HepG2 (cell line): ENCODE measurements around the gene UGGT1. TPM values are rescaled to one million over a fixed set of nuclear protein-coding genes. Genes with fewer than 3 reads are reported as not detected.

ENCODE experiments used
- E2F5 ChIP-seq: sonication (generic); formaldehyde crosslinking; conservative IDR thresholded peaks from 2 replicates; pipeline ENCODE4 v1.4.0; 2020; ENCODE audit warnings: missing genetic modification reagents
- FOXC1 ChIP-seq: sonication (generic); formaldehyde crosslinking; IDR thresholded peaks from 2 replicates; pipeline ENCODE4 v1.8.0; 2022; ENCODE audit warnings: mild to moderate bottlenecking, missing genetic modification reagents, borderline replicate concordance
- HMGXB3 ChIP-seq: sonication (generic); formaldehyde crosslinking; IDR thresholded peaks from 2 replicates; pipeline ENCODE4 v1.4.0; 2020; ENCODE audit warnings: missing genetic modification reagents, borderline replicate concordance
- HOXA9 ChIP-seq: sonication (generic); formaldehyde crosslinking; IDR thresholded peaks from 2 replicates; pipeline ENCODE4 v1.8.1; 2022; ENCODE audit warnings: missing genetic modification reagents, mild to moderate bottlenecking, moderate library complexity, borderline replicate concordance
- ISX ChIP-seq: sonication (generic); formaldehyde crosslinking; conservative IDR thresholded peaks from 2 replicates; pipeline ENCODE4 v1.5.0; 2020; ENCODE audit warnings: missing genetic modification reagents
- JARID2 ChIP-seq: sonication (generic); formaldehyde crosslinking; IDR thresholded peaks from 2 replicates; pipeline ENCODE4 v1.8.1; 2023; ENCODE audit warnings: missing genetic modification reagents, inconsistent platforms; ENCODE audit not compliant: insufficient replicate concordance
- MED1 ChIP-seq: sonication (generic); formaldehyde crosslinking; IDR thresholded peaks from 2 replicates; pipeline ENCODE4 v1.4.0; 2020; ENCODE audit warnings: missing genetic modification reagents
- NFE2L1 ChIP-seq: sonication (generic); formaldehyde crosslinking; IDR thresholded peaks from 2 replicates; pipeline ENCODE4 v1.4.0; 2020; ENCODE audit warnings: missing genetic modification reagents, mild to moderate bottlenecking, borderline replicate concordance
- U2AF1 ChIP-seq: fragments of 200-400 bp; formaldehyde crosslinking; optimal IDR thresholded peaks from 2 replicates; pipeline ENCODE3; 2017; ENCODE audit warnings: mild to moderate bottlenecking, low read depth, low read length
- ZBTB7B ChIP-seq: sonication (generic); formaldehyde crosslinking; IDR thresholded peaks from 2 replicates; pipeline ENCODE4 v1.4.0; 2020; ENCODE audit warnings: missing genetic modification reagents
- ZNF10 ChIP-seq: sonication (generic); formaldehyde crosslinking; IDR thresholded peaks from 2 replicates; pipeline ENCODE4 v1.4.0; 2020; ENCODE audit warnings: mild to moderate bottlenecking, low read depth, missing genetic modification reagents, borderline replicate concordance
- ZNF12 ChIP-seq: sonication (generic); formaldehyde crosslinking; IDR thresholded peaks from 2 replicates; pipeline ENCODE4 v1.5.0; 2020; ENCODE audit warnings: missing genetic modification reagents
- ZNF20 ChIP-seq: sonication (generic); formaldehyde crosslinking; IDR thresholded peaks from 2 replicates; pipeline ENCODE4 v1.4.0; 2020; ENCODE audit warnings: mild to moderate bottlenecking, moderate library complexity, missing genetic modification reagents
- ZNF318 ChIP-seq: sonication (generic); formaldehyde crosslinking; IDR thresholded peaks from 2 replicates; pipeline ENCODE4 v1.4.0; 2020; ENCODE audit warnings: mild to moderate bottlenecking, missing genetic modification reagents
- ZNF660 ChIP-seq: sonication (generic); formaldehyde crosslinking; IDR thresholded peaks from 2 replicates; pipeline ENCODE4 v1.5.1; 2020; ENCODE audit warnings: mild to moderate bottlenecking, low read depth, missing genetic modification reagents, borderline replicate concordance
- polyA plus RNA-seq, 8 experiments: library from polyadenylated mRNA; depleted of rRNA in 3 of 8; stranded (reverse) in 7 of 8; unstranded in 1 of 8; fragments of >200 nt; fragmentation: Illumina TruSeq in 4 of 8; extraction: Trizol in 4 of 8; gene quantifications; 2 replicates each; pipeline versions ENCODE4 v1.2.1 to v1.2.3, GENCODE V29; 2011 to 2016; ENCODE audit warnings: low read depth in 4 of 8, missing spikeins in 1 of 8, mixed read lengths in 1 of 8; ENCODE audit not compliant: insufficient read depth in 1 of 8
- total RNA-seq, 5 experiments: library from RNA; depleted of rRNA; stranded (reverse); fragments of >200 nt; fragmentation: Illumina TruSeq; extraction: Trizol; gene quantifications; 2 replicates each; pipeline ENCODE4 v1.2.3, GENCODE V29; 2016; ENCODE audit warnings: low read depth in 1 of 5

UGGT1 gene
- total and polyA plus RNA-seq, 2 of the 13 experiments (the other 11 are each of a cell fraction or from before 2014, with no cell fraction given): 35.8 to 83.2 TPM

GRCh38 chr2:128178650-128179460, 87.9 kb downstream of the UGGT1 start (continued):
- TF ChIP-seq ZNF20 (CRISPR knock-in tag) (no peak), E2F5 (CRISPR knock-in tag) (no peak), JARID2 (CRISPR knock-in tag) (no peak), ZNF12 (peak; percentile 79; the same call in 1 of the 2 replicates), ISX (CRISPR knock-in tag) (no peak; the same call in 1 of the 2 replicates), ZBTB7B (CRISPR knock-in tag) (peak; percentile 33; the same call in 1 of the 2 replicates), FOXC1 (no peak), HMGXB3 (CRISPR knock-in tag) (0 out of 2 replicates have a peak, but pooled peaks have one; percentile 57), U2AF1 (no peak), ZNF10 (no peak), ZNF660 (no peak), MED1 (CRISPR knock-in tag) (peak; percentile 97), NFE2L1 (CRISPR knock-in tag) (no peak), ZNF318 (CRISPR knock-in tag) (no peak), HOXA9 (CRISPR knock-in tag) (no peak)
